Measurements from ENCODE around the gene ZNF688. TPM values are rescaled to one million over a fixed set of nuclear protein-coding genes. Genes with fewer than 3 reads are reported as not detected.
A peak's percentile ranks its signal among the peaks of the same experiment; 100 is the strongest.

Gene ZNF688
- total RNA-seq, 1 donor from 2014 or later, result 3.6 TPM

- Histone ChIP-seq H2AFZ (replicated peaks) (no peak overlapping the region), H3K27me3 (no peaks in the 10 kb centered on the region), H3K9ac (no peak overlapping the region), H3K27ac (no peak overlapping the region), H4K20me1 (ENCODE audit: low read depth) (peaks cover 8% of the 10 kb centered on the region), H3K79me2 (ENCODE audit: low read depth) (peaks cover 21% of the 10 kb centered on the region), H3K4me2 (no peak overlapping the region), H3F3A (ENCODE audit: low read depth) (peaks cover 27% of the 10 kb centered on the region), H3K4me1 (peaks cover 9% of the 10 kb centered on the region), H3K4me3 (no peak overlapping the region), H3K36me3 (no peaks in the 10 kb centered on the region), H3K9me3 (ENCODE audit: low read depth) (no peaks in the 10 kb centered on the region)
- Mint-ChIP-seq H3K36me3 (peaks cover 2% of the 10 kb centered on the region), H3K27me3 (ENCODE audit: insufficient read depth, low read depth) (peaks cover 16% of the 10 kb centered on the region), H3K4me1 (peaks cover 23% of the 10 kb centered on the region), H3K27ac (no peak overlapping the region), H3K4me3 (peak overlapping the region; percentile 84), H3K9me3 (no peaks in the 10 kb centered on the region)
- no peak for DNase-seq (ENCODE audit: low spot score)
- TF ChIP-seq CTCF (IDR thresholded peaks at IDR 0.05) (no peak), EZH2phosphoT487 (IDR thresholded peaks at IDR 0.05) (no peak), EZH2 (IDR thresholded peaks at IDR 0.05) (no peak)
Observed at GRCh38 chr16:30528799-30529457, 42.6 kb downstream of the ZNF688 start.

GRCh38 chr16:30527635-30528178 lies 43.8 kb downstream of the ZNF688 start:
- no peak for TF ChIP-seq CTCF (IDR thresholded peaks at IDR 0.05)
- TF ChIP-seq EZH2 (IDR thresholded peaks at IDR 0.05), result no peak
- no peak for TF ChIP-seq EZH2phosphoT487 (IDR thresholded peaks at IDR 0.05)
- peaks cover 10% of the 10 kb centered on the region for H3K79me2 ChIP-seq (ENCODE audit: low read depth)
- H3K4me1 Mint-ChIP-seq, result peaks cover 17% of the 10 kb centered on the region
- peak overlapping the region; percentile 80 for H3K27ac Mint-ChIP-seq
- H3K4me3 ChIP-seq, result peak overlapping the region; percentile 80
- H3K36me3 ChIP-seq, result no peaks in the 10 kb centered on the region
- DNase-seq (ENCODE audit: low spot score), result no peak
- peaks cover 6% of the 10 kb centered on the region for H3K4me1 ChIP-seq
- no peaks in the 10 kb centered on the region for H3K27me3 ChIP-seq
- H3K4me2 ChIP-seq, result peak overlapping the region; percentile 86
- H3K36me3 Mint-ChIP-seq, result peaks cover 2% of the 10 kb centered on the region
- H3K4me3 Mint-ChIP-seq, result peak overlapping the region; percentile 84
- peak overlapping the region; percentile 22 for H2AFZ ChIP-seq (replicated peaks)
- peaks cover 8% of the 10 kb centered on the region for H4K20me1 ChIP-seq (ENCODE audit: low read depth)
- peak overlapping the region; percentile 68 for H3K27ac ChIP-seq
- no peaks in the 10 kb centered on the region for H3K9me3 Mint-ChIP-seq
- peaks cover 27% of the 10 kb centered on the region for H3F3A ChIP-seq (ENCODE audit: low read depth)
- no peak overlapping the region for H3K9ac ChIP-seq
- peaks cover 16% of the 10 kb centered on the region for H3K27me3 Mint-ChIP-seq (ENCODE audit: insufficient read depth, low read depth)
- H3K9me3 ChIP-seq (ENCODE audit: low read depth), result no peaks in the 10 kb centered on the region

- Histone ChIP-seq H3K4me3 (peak overlapping the region; percentile 80), H3K9ac (no peak overlapping the region), H3K27me3 (no peaks in the 10 kb centered on the region), H3K36me3 (no peaks in the 10 kb centered on the region), H3K4me2 (peak overlapping the region; percentile 86), H3F3A (ENCODE audit: low read depth) (peaks cover 27% of the 10 kb centered on the region), H3K4me1 (peaks cover 6% of the 10 kb centered on the region), H3K27ac (peak overlapping the region; percentile 69), H4K20me1 (ENCODE audit: low read depth) (peaks cover 8% of the 10 kb centered on the region), H3K9me3 (ENCODE audit: low read depth) (no peaks in the 10 kb centered on the region), H2AFZ (replicated peaks) (peak overlapping the region; percentile 22), H3K79me2 (ENCODE audit: low read depth) (peaks cover 8% of the 10 kb centered on the region)
- peaks cover 16% of the 10 kb centered on the region for H3K27me3 Mint-ChIP-seq (ENCODE audit: insufficient read depth, low read depth)
- H3K4me3 Mint-ChIP-seq, result peak overlapping the region; percentile 84
- H3K4me1 Mint-ChIP-seq, result peaks cover 17% of the 10 kb centered on the region
- H3K27ac Mint-ChIP-seq, result peak overlapping the region; percentile 80
- no peaks in the 10 kb centered on the region for H3K9me3 Mint-ChIP-seq
- H3K36me3 Mint-ChIP-seq, result peaks cover 2% of the 10 kb centered on the region
- peak; percentile 99 for DNase-seq (ENCODE audit: low spot score)
- TF ChIP-seq EZH2phosphoT487 (IDR thresholded peaks at IDR 0.05) (no peak), CTCF (IDR thresholded peaks at IDR 0.05) (peak; percentile 42)
Observed at GRCh38 chr16:30526823-30527634, 44.5 kb downstream of the ZNF688 start.
